A549 (cell line): Measurements from ENCODE around the gene SFXN1.

Experiments used
- CTCF ChIP-seq: fragments of >200 bp; sonication (Bioruptor Twin); formaldehyde crosslinking; IDR thresholded peaks from 3 replicates; pipeline ENCODE4 v1.5.1; 2016
- HES2 ChIP-seq: fragments of >200 bp; sonication (Bioruptor Twin); formaldehyde crosslinking; IDR thresholded peaks from 2 replicates; pipeline ENCODE4 v1.6.1; 2016
- NR3C1 ChIP-seq: fragments of >200 bp; sonication (Bioruptor Twin); formaldehyde crosslinking; IDR thresholded peaks from 3 replicates; pipeline ENCODE4 v1.6.1; 2017
- POLR2A ChIP-seq: IDR thresholded peaks from 2 replicates; pipeline ENCODE4 v1.6.1; 2012; ENCODE audit warnings: mild to moderate bottlenecking, low read length

GRCh38 chr5:175551266-175551665 is 72.9 kb downstream of the SFXN1 start:
- no peak for TF ChIP-seq CTCF
- no peak for TF ChIP-seq POLR2A
- TF ChIP-seq HES2, result no peak
- TF ChIP-seq NR3C1, result no peak
